ENCODE measurements around the gene WFS1.

DNA sequence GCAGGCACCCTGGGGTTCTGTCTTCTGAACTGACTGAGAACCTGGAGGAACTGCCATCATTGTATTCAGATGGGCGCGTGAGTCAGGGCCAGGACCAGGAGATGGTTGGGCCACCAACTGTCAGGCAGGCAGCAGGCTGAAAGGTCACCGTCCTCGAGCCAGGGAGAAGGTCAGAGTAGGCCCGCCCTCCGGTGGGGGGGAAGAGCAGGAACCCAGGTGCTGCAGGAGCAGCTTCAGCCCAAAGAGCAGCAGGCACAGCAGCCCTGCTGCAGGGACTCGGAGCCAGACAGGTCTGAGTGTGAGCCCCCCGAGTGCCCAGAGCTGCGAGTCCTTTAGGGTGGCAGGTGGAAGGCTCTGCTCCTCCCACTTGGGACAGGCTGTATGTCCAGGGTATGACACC lies 26.4 kb downstream of the WFS1 start:
- TF ChIP-seq EZH2phosphoT487 (IDR thresholded peaks at IDR 0.05; ENCODE audit: low read length) (no peak), EZH2 (optimal IDR thresholded peaks at IDR 0.05; ENCODE audit: low read depth, low read length) (no peak)
- TF ChIP-seq, protein P1, sequence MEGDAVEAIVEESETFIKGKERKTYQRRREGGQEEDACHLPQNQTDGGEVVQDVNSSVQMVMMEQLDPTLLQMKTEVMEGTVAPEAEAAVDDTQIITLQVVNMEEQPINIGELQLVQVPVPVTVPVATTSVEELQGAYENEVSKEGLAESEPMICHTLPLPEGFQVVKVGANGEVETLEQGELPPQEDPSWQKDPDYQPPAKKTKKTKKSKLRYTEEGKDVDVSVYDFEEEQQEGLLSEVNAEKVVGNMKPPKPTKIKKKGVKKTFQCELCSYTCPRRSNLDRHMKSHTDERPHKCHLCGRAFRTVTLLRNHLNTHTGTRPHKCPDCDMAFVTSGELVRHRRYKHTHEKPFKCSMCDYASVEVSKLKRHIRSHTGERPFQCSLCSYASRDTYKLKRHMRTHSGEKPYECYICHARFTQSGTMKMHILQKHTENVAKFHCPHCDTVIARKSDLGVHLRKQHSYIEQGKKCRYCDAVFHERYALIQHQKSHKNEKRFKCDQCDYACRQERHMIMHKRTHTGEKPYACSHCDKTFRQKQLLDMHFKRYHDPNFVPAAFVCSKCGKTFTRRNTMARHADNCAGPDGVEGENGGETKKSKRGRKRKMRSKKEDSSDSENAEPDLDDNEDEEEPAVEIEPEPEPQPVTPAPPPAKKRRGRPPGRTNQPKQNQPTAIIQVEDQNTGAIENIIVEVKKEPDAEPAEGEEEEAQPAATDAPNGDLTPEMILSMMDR (IDR thresholded peaks at IDR 0.05; ENCODE audit: low read length): no peak
